Measurements from ENCODE around the gene SERPINB10.

GRCh38 chr18:63981719-63982118 is 74.0 kb downstream of the SERPINB10 start:
- TF ChIP-seq POLR2A (IDR thresholded peaks at IDR 0.05) (no peak), CTCF (IDR thresholded peaks at IDR 0.05) (no peak)
